Suprapubic skin (tissue), 4 donors: Measurements from ENCODE around the gene CRK.

Source experiments
- EP300 ChIP-seq: sonication (generic); formaldehyde crosslinking; IDR thresholded peaks from one replicate; pipeline ENCODE4 v1.6.1; 2017; ENCODE audit warnings: antibody characterized with exemption
- POLR2AphosphoS5 ChIP-seq, 3 donors: sonication (generic); formaldehyde crosslinking; IDR thresholded peaks; one replicate each; pipeline ENCODE4 v1.6.1; 2017; ENCODE audit warnings: antibody characterized with exemption in 3 of 3

DNA sequence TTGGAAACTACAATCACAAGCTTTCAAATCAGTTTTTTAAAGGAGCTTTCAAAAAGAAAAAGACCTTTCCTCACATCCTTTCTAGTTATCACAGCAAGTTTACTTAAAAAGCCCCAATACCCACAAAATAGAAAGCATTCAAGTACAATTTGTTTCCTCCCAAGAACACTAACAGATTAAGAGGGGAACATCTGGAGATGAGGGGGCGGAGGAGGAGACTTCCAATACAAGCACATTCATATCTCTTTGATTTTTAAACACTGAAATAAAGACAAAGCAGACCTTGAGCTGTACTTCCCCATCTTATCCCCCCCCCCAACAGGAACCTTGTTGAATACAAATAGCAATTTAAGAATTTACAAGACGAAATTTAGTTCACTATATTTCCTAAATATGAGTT is 58.0 kb downstream of the CRK start:
- TF ChIP-seq POLR2AphosphoS5 (IDR thresholded peaks at IDR 0.05): no peak
- TF ChIP-seq EP300: no peak
